Measurements from ENCODE around the gene PPEF1.

DNA sequence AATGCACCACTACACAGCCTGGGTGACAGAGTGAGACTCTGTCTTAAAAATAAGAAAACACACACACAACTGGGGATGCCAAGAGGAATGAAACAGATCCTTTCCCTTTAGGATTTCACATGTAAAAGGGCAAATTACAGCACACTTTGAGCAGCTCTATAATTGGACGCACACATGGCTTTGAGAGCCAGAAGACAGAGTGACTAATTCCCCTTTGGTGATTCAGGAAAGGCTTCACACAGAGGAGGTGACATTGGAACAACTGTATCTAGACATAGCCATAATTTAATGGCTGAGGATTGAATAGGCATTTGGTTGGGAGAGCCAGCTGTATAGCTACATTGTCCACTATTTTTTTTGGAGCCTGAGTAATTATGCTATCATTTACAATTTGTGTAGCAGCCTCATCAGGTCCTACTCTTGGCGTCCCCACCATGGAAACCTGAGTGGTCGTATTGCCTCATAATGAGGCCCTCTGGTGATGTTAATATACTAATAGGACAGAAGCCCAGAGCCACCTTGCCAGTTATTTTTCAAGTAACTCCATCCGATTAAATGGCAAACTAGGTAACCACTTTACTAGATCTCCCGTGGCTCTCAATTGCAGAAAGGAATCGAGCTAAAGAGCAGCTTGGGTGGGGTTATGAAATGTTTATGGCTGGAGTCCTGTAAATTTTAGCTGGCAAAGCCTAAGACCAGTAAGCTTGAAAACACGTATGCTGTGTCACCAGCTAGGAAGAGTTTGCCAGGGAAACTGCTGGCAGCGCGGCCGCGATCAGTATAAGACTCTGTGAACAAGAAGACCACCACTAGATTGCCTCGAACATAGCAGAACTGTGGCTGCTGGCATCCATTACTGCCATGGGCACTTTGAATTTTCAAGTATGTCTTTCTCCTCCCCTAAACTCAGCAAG, 8.5 kb upstream of the PPEF1 start:
- no peak for TF ChIP-seq BRCA1 (IDR thresholded peaks at IDR 0.05; ENCODE audit: low read depth, low read length)
- no peak for TF ChIP-seq CBX5 (IDR thresholded peaks at IDR 0.05; ENCODE audit: low read depth, low read length)
- no peak for TF ChIP-seq CHD1 (IDR thresholded peaks at IDR 0.05; ENCODE audit: low read depth, low read length)
- no peak for TF ChIP-seq RNF2 (IDR thresholded peaks at IDR 0.05; ENCODE audit: borderline replicate concordance, low read depth, low read length, missing control alignments, poor library complexity, severe bottlenecking)
- no peak for TF ChIP-seq CTCF (IDR thresholded peaks at IDR 0.05; ENCODE audit: control extremely low read depth in 1 of 3, insufficient read depth in 1 of 3, low read depth in 1 of 3, low read length in 3 of 3)

All from H1 (cell line).